Urothelium cell line (cell line): ENCODE data around the gene ASXL3.

Experiments
- DNase-seq: peaks from one replicate; pipeline ENCODE4 v3.0.0; 2011; ENCODE audit warnings: low spot score, mixed read lengths
- FAIRE-seq: peaks from 2 replicates; lab custom pipeline; 2011; peaks lifted over from hg19 to GRCh38; lab: Jason Lieb, UNC

Gene ASXL3

DNA sequence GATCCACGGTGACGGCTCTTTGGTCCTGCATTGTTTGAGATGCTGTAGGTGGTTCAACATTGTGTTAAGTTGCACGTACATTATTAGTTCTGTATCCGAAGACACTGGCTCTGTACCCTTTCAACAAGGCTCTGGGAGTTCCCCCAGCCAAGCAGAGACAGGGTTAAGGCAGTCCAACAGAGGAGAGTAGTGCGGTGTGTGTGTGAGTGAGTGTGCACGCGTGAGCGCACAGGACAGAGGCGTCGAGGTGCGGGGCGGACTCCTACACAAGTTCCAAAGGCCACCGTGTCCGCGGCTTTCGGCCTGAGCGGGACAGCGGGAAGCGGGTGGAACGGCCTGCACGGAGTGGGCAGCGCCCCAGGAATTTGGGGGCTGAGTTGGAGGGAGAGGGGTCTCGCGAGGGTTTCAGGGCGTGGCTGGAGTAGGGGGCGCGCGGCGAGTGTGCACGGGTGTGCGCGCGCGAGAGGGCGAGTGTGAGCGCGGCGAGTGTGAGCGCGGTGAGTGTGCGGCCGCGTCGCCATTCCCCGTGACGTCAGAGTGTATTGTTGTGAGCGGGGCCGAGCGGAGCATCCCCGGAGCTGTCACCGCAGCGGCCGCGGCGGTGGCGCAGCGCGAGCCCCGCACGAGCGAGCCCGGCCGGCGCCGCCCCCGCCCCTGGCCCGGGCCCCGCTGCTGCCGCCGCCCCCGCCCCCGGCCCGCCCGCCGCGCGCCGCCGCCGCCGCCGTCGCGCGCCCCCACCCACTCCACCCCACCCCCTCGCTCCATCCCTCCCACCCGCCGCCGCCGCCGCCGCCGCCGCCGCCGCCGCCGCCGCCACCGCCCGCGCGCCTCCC, at the start of gene ASXL3:
TSS of gene ASXL3 (plus strand) at position 535 of the 833 bp plus-strand sequence. CDS start 413 bp downstream, outside the sequence.
- DNase-seq: peak; percentile 35
- no peak for FAIRE-seq

DNA sequence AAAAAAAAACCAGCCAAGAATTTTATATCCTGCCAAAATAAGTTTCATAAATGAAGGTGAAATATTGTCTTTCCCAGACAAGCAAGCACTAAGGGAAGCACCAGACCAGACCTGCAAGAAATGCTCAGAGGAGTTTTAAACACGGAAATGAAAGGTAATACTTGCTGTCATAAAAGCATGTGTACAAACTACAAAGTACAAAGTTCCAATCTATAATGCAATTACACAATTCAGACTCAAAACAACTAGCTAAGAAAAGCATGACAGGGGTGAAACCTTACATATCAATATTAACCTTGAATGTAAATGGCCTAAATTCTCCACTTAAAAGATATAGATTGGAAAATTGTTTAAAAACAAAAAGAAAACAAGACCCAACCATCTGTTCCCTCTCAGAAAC, 45.0 kb upstream of the ASXL3 start:
- DNase-seq: no peak
- no peak for FAIRE-seq

DNA sequence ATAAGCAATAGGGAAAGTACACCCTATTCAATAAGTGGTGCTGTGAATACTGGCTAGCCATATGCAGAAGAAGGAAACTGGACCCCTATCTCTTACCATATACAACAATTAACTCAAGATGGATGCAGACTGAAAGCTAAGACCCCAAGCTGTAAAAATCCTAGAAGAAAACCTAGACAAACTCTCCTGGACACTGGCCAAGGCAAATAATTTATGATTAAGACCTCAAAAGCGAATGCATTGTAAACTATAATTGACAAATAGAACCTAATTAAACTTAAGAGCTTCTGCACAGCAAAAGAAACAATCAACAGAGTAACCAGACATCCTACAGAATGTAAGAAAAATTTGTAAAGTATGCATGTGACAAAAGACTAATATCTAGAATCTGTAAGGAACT, 41.1 kb upstream of the ASXL3 start:
- FAIRE-seq (no peak), DNase-seq (no peak)

- no peak for FAIRE-seq
- DNase-seq: no peak
Observed at GRCh38 chr18:33538418-33539042, 39.5 kb upstream of the ASXL3 start.

DNA sequence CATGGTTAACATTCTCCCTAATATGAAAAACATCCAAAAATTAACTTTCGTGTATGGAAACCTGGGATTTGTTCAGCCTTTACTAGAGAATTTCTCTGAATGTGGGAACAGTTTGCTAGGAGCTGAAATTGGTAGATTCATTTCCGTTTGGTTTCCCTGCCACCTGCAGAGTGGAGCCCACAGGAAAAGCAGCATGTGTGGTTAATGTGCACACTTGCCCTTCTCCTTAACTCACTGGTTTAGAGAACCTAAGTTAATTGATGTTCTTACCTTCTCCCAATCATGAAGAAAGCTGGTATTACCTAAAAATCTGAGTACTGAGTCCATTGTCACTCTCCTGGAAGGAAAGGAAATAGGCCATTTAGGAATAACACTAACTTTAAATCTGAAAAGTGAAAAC, 37.6 kb upstream of the ASXL3 start:
- FAIRE-seq (no peak), DNase-seq (no peak)

DNA sequence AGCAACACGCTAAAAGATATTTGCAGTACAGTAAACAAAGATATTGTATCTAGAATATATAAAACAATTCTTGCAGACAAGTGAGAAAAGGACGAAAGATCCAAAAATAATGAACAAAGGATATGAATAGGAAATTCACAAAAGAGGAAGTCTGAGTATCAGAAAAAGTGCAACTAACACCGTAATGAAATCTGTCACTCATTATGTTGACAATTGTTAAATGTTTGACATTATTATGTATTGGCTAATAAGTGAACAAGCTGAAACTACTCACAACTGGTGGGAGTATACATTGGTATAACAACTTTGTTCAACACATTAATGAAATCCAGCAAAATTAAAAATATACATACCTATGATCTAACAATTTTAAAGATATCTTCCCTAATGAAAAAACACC, 36.7 kb upstream of the ASXL3 start:
- FAIRE-seq (no peak), DNase-seq (no peak)

GRCh38 chr18:33556846-33557245, 21.2 kb upstream of the ASXL3 start:
- FAIRE-seq: no peak
- DNase-seq: no peak

DNA sequence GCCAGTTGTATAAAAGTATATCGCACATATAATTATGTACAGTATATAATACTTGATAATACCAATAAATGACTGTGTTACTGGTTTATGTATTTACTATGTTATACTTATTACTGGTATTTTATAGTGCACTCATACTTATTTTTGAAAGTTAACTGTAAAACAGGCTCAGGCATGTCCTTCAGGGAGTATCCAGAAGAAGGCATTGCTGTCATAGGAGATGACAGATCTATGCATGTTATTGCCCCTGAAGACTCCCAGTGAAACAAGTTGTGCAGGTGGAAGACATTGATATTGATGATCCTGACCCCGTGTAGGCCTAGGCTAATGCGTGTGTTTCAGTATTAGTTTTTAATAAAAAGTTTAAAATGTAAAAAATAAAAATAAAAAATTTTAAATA, 20.3 kb upstream of the ASXL3 start:
- DNase-seq: no peak
- FAIRE-seq: no peak

- DNase-seq (no peak), FAIRE-seq (no peak)
Observed at GRCh38 chr18:33558529-33558928, 19.5 kb upstream of the ASXL3 start.

DNA sequence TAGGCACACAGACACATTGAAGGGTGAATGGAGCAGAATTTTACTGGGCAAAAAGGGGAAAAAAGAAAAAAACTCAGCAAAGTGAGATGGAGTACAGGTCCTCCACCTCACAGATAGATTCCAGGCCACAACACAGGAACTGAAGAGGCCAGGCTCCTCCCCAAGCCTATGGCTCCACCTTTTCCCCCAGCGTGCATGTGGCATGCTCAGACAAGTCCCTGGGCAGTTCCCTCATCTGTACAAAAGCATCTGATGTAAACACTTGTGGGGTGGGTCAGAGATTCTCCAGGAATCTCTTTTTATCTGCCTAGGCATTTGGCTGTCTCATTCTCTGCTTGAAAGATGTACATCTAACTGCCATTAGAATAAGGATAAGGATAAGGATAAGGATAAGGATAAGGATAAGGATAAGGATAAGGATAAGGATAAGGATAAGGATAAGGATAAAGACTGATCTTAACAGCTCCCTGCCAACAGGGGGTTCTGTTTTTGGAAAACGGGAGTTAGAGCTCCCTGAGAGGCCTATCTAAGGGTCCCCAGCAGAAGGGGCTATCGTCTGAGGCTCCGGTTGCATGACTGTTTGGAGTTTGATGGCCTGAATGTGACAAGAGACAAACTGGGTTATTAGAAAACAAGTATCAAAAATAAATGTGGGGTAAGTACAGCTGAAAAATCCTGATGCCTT, 17.2 kb upstream of the ASXL3 start:
- no peak for FAIRE-seq

DNA sequence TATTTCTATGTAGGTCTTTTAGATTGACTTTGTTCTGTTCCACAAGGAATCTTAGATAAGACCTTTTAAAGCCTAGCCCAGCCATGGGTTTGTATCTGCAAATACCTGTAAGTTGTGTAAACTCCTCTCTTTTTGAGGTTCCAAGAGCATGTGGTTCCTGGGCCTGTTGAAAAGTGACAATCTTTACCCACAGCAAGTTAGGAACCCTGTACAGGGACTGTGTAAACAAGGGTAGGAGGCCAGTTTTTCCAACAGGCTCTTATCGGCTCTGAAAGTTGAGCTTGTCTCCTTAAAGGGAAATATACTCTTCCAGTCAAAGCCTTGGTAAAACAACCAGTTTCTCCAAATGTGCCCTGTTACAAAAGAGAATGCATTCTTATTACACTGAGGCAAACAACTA, 15.3 kb upstream of the ASXL3 start:
- FAIRE-seq: no peak
- DNase-seq: no peak

More for the DNA sequence above, 17.2 kb upstream of the ASXL3 start:
- peak; percentile 20 for DNase-seq

GRCh38 chr18:33567705-33568104, 10.3 kb upstream of the ASXL3 start:
- no peak for FAIRE-seq

GRCh38 chr18:33571998-33572787, 5.8 kb upstream of the ASXL3 start:
- DNase-seq (no peak), FAIRE-seq (no peak)

More at GRCh38 chr18:33567705-33568104, 10.3 kb upstream of the ASXL3 start:
- DNase-seq: no peak

- no peak for DNase-seq
- FAIRE-seq: no peak
Observed at GRCh38 chr18:33573193-33573592, 4.8 kb upstream of the ASXL3 start.

DNA sequence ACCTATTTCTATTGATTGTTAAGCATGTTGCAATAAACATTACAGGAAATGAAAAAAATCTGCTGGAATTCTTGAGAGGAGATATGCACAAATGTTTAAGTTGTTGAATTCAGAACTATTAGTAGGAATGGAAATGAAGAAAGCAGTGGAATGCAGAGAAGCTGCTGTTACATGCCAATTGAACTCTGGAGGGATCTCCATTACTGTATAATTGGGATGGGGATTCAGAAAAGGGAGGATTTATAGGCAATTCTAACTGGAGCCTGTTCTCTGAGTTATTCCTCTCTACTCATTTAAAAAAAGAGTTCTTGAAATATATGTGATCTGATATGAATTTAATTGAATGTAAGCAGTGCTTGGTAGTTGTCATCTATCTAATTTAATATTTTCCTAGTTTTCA, 2.6 kb upstream of the ASXL3 start:
- DNase-seq: no peak
- FAIRE-seq: no peak

DNA sequence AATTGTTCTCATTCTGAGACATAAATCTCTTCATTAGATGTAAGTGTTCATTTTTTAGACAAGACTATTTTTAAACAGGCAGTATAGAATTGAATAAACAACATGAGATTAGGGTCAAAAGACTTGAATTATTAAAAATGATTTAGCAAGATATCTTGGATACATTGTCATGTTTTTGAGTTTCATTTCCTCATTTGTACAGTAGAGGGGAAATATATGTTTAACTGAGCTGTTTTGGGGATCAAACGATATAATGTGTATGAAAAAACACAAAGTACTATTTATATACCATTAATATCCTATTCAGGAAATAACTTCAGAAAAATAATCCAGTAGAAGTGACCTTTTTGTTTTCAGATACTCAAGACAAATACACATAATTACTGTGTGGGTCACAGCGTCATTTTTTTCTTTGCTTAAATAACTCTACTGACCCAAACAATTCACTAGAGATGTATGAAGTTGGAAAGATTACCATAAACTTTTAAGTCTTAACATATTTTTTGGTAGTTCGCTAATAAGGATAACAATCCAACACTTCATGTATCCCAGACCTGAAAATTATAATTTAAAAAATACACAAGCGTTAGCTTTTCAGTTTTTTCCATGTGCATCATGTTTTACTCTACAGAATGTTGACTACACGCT, 896 bp upstream of the ASXL3 start:
- DNase-seq (no peak), FAIRE-seq (no peak)

GRCh38 chr18:33578518-33579348, 714 bp downstream of the ASXL3 start:
- DNase-seq: peak; percentile 6

DNA sequence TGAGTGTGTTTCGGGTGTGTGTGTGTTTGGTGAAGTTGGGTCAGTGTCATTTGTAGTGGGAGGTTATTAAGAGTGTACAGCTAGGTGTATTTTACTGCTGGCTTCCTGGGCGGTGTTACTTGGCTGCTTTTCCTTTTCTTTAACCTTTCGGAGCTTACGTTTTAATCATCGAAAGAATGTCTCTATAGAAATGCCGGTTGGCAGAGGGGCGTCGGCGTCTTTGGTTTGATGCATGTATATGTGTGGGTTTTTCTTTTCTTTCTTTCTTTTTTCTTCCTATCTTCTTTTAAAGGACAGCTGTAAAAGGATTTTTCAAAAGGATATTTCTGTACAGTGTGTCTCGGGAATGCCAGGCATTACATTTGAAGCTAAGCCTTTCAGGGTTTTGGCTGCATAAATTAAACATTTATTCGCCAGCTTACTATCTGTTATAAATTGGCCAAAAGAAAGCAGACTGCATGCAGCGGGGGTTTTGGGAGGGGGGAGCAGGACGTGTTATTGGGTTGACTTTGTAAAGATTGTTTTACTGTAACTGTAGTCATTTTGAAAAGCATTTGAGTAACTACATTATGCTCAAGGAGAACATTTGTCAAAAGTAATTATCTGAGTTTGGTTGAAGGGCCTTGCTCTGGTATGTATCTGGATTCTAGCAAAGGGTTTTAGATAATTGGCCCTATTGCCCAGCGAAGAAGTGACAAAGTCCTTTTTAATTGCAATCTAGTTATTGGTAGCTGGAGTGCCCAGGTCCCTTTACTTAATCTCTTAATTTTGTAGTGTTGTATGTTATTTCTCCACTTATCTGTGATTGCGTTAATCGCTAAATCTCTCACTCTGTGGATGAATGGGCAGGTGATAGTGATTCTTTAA, 1.6 kb downstream of the ASXL3 start:
- FAIRE-seq (no peak), DNase-seq (peak; percentile 1)

More at GRCh38 chr18:33578518-33579348, 714 bp downstream of the ASXL3 start:
- FAIRE-seq: no peak

DNA sequence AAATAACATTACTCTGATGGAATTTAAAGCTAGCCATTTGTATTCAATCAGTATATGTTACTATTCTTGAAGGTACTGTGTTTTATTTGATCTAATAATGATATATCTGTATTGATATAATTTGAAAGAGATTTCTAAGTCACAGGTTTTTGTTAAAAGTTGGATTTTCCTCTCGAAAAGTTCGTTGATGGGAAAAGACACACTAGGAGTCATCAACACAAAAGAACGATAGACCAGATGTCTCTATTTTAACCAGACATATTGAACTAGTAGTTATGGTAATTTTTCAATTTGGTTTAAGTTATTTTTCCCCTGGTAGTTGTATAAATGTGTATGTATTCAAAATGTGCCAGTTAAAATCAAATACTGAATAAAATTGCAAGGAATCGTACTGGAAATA, 2.5 kb downstream of the ASXL3 start:
- DNase-seq: no peak
- FAIRE-seq: no peak
